ENCODE results near the gene URI1.

- TF ChIP-seq CTCF (IDR thresholded peaks at IDR 0.05) = no peak
- TF ChIP-seq POLR2A (IDR thresholded peaks at IDR 0.05) = no peak
Observed at GRCh38 chr19:30001301-30001700, 59.3 kb downstream of the URI1 start.
